CD4-positive, alpha-beta T cell (primary cell): Measurements from ENCODE around the gene AGBL4. TPM values are rescaled to one million over a fixed set of nuclear protein-coding genes. Genes with fewer than 3 reads are reported as not detected.

Experiments
- ATAC-seq: fragments of 200-7000 bp; cut with Tn5 transposase; one replicate; pipeline ENCODE4 v1.10.0; 2022; ENCODE audit warnings: mild to moderate bottlenecking; ENCODE audit not compliant: poor library complexity
- CTCF ChIA-PET: fragments of 350-600 bp; sonication (Branson Sonifier 250); formaldehyde crosslinking; loops from one replicate; lab custom pipeline; 2021; ENCODE audit warnings: antibody characterized with exemption, inconsistent platforms; lab: Charles Lee
- POLR2A ChIA-PET: fragments of 350-600 bp; sonication (Branson Sonifier 250); formaldehyde crosslinking; loops from one replicate; lab custom pipeline; 2021; ENCODE audit warnings: antibody characterized with exemption, inconsistent platforms; lab: Charles Lee
- DNase-seq, 14 experiments: peaks; one replicate each; pipeline ENCODE4 v3.0.0-alpha.2; 2013 to 2020; ENCODE audit warnings: mixed read lengths in 2 of 14
- H3K27ac ChIP-seq, 2 donors: one replicate each; pipeline versions ENCODE4 v1.5.1 to v1.7.0; 2013; ENCODE audit warnings: low read length in 2 of 2, low read depth in 1 of 2, mild to moderate bottlenecking in 1 of 2
- H3K27me3 ChIP-seq, 2 experiments: 1 replicate in 1 of 2; 2 replicates in 1 of 2; pipeline versions ENCODE4 v1.6.1 to v1.7.0; 2013; ENCODE audit warnings: low read length in 2 of 2, control low read depth in 1 of 2, mild to moderate bottlenecking in 1 of 2, moderate library complexity in 1 of 2; ENCODE audit not compliant: insufficient read depth in 2 of 2, control insufficient read depth in 1 of 2
- H3K36me3 ChIP-seq: one replicate; pipeline ENCODE4 v1.6.1; 2013; ENCODE audit warnings: low read length, control low read depth; ENCODE audit not compliant: insufficient read depth
- H3K4me1 ChIP-seq: one replicate; pipeline ENCODE4 v1.6.1; 2013; ENCODE audit warnings: low read length, control low read depth; ENCODE audit not compliant: insufficient read depth
- H3K4me3 ChIP-seq: one replicate; pipeline ENCODE4 v1.5.1; 2013; ENCODE audit warnings: mild to moderate bottlenecking, low read length, moderate library complexity
- H3K9me3 ChIP-seq, 2 experiments: 1 replicate in 1 of 2; 2 replicates in 1 of 2; pipeline versions ENCODE4 v1.6.1 to v1.7.0; 2013; ENCODE audit warnings: low read length in 2 of 2, mild to moderate bottlenecking in 2 of 2, control low read depth in 1 of 2, moderate library complexity in 1 of 2; ENCODE audit not compliant: control insufficient read depth in 1 of 2, insufficient read depth in 1 of 2
- H3K27ac Mint-ChIP-seq: one replicate; pipeline ENCODE4 v1.8.0; 2020; ENCODE audit warnings: mixed read lengths
- H3K27me3 Mint-ChIP-seq: one replicate; pipeline ENCODE4 v1.8.0; 2021; ENCODE audit warnings: mixed read lengths
- H3K36me3 Mint-ChIP-seq: one replicate; pipeline ENCODE4 v1.8.0; 2021; ENCODE audit warnings: low read depth, mixed read lengths
- H3K4me1 Mint-ChIP-seq: one replicate; pipeline ENCODE4 v1.8.0; 2021; ENCODE audit warnings: low read depth, mixed read lengths
- H3K4me3 Mint-ChIP-seq: one replicate; pipeline ENCODE4 v1.8.0; 2020; ENCODE audit warnings: mild to moderate bottlenecking, mixed read lengths
- H3K9me3 Mint-ChIP-seq: one replicate; pipeline ENCODE4 v1.8.0; 2020; ENCODE audit warnings: mixed read lengths
- CTCF ChIP-seq: fragments of 200-600 bp; IDR thresholded peaks from one replicate; pipeline ENCODE4 v1.8.0; 2022; ENCODE audit warnings: antibody characterized with exemption, mild to moderate bottlenecking
- intact Hi-C, 2 experiments: fragments of 100-400 bp; cut with DNase I in 1 of 2; cut with micrococcal nuclease in 1 of 2; formaldehyde crosslinking; loops; one replicate each; pipeline versions ENCODE4 v1.15.1 to v1.9.0; 2023 to 2025; cut with DNase I, micrococcal nuclease
- total RNA-seq, 174 experiments: library from RNA in 2 of 174; stranded (reverse) in 2 of 174; gene quantifications; one replicate each; pipeline ENCODE4 v1.2.3 and lab custom pipeline; 2021 to 2026

The AGBL4 gene
- total RNA-seq, 2 experiments from 2014 or later = 0.11 TPM; not detected in 1

GRCh38 chr1:48617252-48617651 is 1406.5 kb downstream of the AGBL4 start:
- Mint-ChIP-seq H3K4me1 (no peaks in the 10 kb centered on the region), H3K4me3 (no peak overlapping the region), H3K27me3 (peaks cover 23% of the 10 kb centered on the region), H3K27ac (no peak overlapping the region), H3K36me3 (no peaks in the 10 kb centered on the region), H3K9me3 (no peaks in the 10 kb centered on the region)
- no peak for ATAC-seq
- Histone ChIP-seq H3K27me3 (no peaks in the 10 kb centered on the region), H3K4me3 (no peak overlapping the region), H3K9me3 (no peaks in the 10 kb centered on the region), H3K27ac (no peak overlapping the region), H3K4me1 (no peaks in the 10 kb centered on the region), H3K36me3 (no peaks in the 10 kb centered on the region)
- ChIA-PET CTCF (no interaction called here), POLR2A (no interaction called here)
- intact Hi-C loops = no loop called here
- TF ChIP-seq CTCF = no peak
- DNase-seq = no peak

GRCh38 chr1:48616710-48617109 is 1407.0 kb downstream of the AGBL4 start:
- intact Hi-C loops = no loop called here
- TF ChIP-seq CTCF = no peak
- Mint-ChIP-seq H3K27me3 (peaks cover 23% of the 10 kb centered on the region), H3K9me3 (no peaks in the 10 kb centered on the region), H3K4me3 (no peak overlapping the region), H3K4me1 (no peaks in the 10 kb centered on the region), H3K27ac (no peak overlapping the region), H3K36me3 (no peaks in the 10 kb centered on the region)
- Histone ChIP-seq H3K9me3 (no peaks in the 10 kb centered on the region), H3K4me3 (no peak overlapping the region), H3K27ac (no peak overlapping the region), H3K4me1 (no peaks in the 10 kb centered on the region), H3K36me3 (no peaks in the 10 kb centered on the region), H3K27me3 (no peaks in the 10 kb centered on the region)
- DNase-seq (no peak), ATAC-seq (no peak)
- POLR2A ChIA-PET = no interaction called here
- CTCF ChIA-PET = no interaction called here

- H3K27me3 ChIP-seq = peaks cover 0 to 2% of the 10 kb centered on the region in 2 experiments
- CTCF ChIA-PET = no interaction called here
- DNase-seq = no peak
Measured at GRCh38 chr1:48611841-48612240, 1411.9 kb downstream of the AGBL4 start.

More at GRCh38 chr1:48611841-48612240, 1411.9 kb downstream of the AGBL4 start:
- no peak for ATAC-seq
- Histone ChIP-seq H3K4me1 (no peaks in the 10 kb centered on the region), H3K36me3 (no peaks in the 10 kb centered on the region), H3K9me3 (no peaks in the 10 kb centered on the region), H3K4me3 (no peak overlapping the region), H3K27ac (no peak overlapping the region)
- Mint-ChIP-seq H3K4me3 (no peak overlapping the region), H3K27ac (no peak overlapping the region), H3K36me3 (no peaks in the 10 kb centered on the region), H3K4me1 (no peaks in the 10 kb centered on the region), H3K9me3 (no peaks in the 10 kb centered on the region), H3K27me3 (peaks cover 27% of the 10 kb centered on the region)
- POLR2A ChIA-PET = no interaction called here
- TF ChIP-seq CTCF = no peak
- intact Hi-C loops = no loop called here
